ENCODE measurements around the gene EBF4.

The EBF4 gene

DNA sequence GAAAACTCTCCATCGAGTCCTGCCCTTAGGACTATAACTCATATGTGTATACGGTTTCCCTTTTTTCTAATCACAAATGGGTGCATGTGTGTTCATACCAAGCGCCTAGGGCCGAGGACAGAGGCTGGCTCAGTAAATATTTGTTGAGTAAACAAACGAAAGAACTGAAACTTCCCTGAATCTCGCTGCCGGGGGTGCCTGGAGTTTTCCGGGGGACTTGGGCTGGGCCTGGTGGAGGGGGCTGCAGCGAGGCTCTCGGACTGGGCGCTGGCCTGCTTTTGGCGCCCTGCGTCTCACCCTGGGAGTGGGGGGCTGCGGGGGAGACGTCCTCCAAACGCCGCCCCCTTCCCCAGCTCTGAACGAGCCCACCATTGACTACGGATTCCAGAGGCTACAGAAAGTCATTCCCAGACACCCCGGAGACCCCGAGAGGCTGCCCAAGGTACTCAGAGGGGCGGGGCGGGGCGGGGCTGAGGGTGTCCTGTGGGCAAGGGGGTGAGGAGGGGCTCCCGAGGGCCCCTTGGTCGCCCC, 58.8 kb downstream of the EBF4 start:
- DNase-seq (ENCODE audit: low spot score): no peak
- TF ChIP-seq, protein P1, sequence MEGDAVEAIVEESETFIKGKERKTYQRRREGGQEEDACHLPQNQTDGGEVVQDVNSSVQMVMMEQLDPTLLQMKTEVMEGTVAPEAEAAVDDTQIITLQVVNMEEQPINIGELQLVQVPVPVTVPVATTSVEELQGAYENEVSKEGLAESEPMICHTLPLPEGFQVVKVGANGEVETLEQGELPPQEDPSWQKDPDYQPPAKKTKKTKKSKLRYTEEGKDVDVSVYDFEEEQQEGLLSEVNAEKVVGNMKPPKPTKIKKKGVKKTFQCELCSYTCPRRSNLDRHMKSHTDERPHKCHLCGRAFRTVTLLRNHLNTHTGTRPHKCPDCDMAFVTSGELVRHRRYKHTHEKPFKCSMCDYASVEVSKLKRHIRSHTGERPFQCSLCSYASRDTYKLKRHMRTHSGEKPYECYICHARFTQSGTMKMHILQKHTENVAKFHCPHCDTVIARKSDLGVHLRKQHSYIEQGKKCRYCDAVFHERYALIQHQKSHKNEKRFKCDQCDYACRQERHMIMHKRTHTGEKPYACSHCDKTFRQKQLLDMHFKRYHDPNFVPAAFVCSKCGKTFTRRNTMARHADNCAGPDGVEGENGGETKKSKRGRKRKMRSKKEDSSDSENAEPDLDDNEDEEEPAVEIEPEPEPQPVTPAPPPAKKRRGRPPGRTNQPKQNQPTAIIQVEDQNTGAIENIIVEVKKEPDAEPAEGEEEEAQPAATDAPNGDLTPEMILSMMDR (IDR thresholded peaks at IDR 0.05; ENCODE audit: borderline replicate concordance, control extremely low read depth, extremely low read depth, insufficient read depth, missing control alignments): no peak
- in situ Hi-C loops (cut with MboI; ENCODE audit: low sequenced_read_pairs, unreplicated experiment): no loop called here

DNA sequence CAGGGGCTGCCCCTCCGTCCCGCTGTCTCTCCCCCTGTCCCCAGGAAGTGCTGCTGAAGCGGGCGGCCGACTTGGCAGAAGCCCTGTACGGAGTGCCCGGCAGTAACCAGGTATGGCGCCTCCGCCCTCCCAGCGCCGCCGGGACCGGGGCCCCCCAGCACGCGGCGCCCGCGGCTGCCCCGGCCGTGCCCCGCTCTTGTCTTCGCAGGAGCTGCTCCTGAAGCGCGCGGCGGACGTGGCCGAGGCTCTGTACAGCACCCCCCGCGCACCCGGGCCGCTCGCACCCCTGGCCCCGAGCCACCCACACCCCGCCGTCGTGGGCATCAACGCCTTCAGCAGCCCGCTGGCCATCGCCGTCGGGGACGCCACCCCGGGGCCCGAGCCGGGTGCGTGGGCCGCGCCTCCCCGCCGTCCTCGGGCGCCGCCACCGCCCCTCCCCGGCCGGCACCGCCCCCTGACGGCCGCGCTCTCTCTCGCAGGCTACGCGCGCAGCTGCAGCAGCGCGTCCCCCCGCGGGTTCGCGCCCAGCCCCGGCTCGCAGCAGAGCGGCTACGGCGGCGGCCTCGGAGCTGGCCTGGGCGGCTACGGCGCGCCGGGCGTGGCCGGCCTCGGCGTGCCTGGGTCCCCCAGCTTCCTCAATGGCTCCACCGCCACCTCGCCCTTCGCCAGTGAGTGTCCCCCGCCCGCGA, 59.4 kb downstream of the EBF4 start:
- TF ChIP-seq, protein P1 (IDR thresholded peaks at IDR 0.05; ENCODE audit: borderline replicate concordance, control extremely low read depth, extremely low read depth, insufficient read depth, missing control alignments): peak; percentile 41
- in situ Hi-C loops (cut with MboI; ENCODE audit: low sequenced_read_pairs, unreplicated experiment): no loop called here
- peak; percentile 70 for DNase-seq (ENCODE audit: low spot score)

DNA sequence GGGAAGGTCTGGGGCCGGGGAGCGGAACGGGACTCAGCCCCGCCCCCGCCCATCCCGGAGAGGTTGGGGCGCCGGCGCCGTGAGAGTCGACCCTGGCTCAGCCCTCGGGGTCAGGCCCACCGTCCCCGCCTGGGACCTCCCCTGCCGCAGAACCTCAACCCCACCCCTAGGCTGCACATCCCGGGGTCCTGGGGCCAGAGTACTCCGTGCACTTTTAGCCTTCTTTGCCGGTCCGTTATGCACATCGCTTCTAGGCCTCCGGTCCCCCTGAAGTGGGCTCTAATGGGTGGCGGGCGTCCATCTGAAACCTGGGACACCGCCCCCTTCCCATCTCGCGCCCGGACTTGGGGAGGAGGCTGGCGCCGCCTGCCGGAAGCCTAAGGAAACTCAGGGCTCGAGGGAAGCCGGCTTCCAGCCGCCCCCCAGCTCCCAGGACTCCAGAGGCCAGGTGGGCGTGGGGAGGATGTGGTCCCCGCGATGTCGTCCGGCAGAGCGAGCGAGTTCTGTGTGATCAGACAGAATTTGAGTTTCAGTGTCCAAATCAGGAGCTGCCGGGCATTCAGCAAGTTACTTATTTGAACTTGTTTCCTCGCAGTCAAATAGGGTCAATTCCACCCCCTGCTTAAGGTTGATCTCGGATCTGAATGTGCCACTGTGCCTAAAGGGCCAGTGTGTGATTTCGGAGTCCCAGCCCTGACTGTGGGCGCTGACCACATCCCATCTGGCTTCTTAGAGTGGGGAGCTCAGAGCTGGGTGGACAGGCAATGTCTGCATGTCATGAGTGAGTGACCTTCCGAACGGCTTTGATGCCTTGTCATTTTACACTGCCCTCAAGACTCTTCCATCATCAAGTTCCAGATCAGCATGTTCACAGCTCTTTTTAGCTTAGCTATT, 60.2 kb downstream of the EBF4 start:
- peak; percentile 67 for DNase-seq (ENCODE audit: low spot score)
- TF ChIP-seq, protein P1 (IDR thresholded peaks at IDR 0.05; ENCODE audit: borderline replicate concordance, control extremely low read depth, extremely low read depth, insufficient read depth, missing control alignments): peak; percentile 45
- in situ Hi-C loops (cut with MboI; ENCODE audit: low sequenced_read_pairs, unreplicated experiment): no loop called here

DNA sequence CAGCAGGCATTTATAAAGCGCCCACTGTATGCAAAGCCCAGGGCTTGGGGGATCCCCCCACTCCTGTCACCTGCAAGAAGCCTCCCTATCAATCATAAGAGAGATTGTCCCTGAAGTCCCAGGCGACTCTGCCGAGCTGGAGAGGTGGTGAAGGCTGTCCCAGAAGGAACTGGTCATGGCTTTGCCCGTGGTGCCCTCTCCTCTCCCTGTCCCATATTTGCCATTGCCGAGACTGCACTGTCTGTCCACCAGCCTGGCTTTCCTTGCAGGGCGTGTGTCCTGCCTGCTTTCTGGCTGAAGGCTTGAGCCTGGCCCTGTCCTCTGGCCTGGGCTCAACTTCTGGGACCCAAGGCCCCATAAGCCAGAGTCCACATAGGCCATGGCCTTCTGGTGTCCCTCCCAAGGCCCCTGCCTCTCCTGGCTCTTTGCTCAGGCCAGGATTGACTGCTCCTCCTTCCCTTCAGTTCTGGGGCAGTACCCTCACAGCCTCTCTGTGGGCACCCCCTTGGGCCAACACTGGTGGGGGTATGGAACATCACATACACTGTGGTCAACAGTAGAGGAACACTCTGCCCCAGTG, 61.0 kb downstream of the EBF4 start:
- TF ChIP-seq, protein P1 (IDR thresholded peaks at IDR 0.05; ENCODE audit: borderline replicate concordance, control extremely low read depth, extremely low read depth, insufficient read depth, missing control alignments): no peak
- in situ Hi-C loops (cut with MboI; ENCODE audit: low sequenced_read_pairs, unreplicated experiment): no loop called here
- DNase-seq (ENCODE audit: low spot score): no peak

DNA sequence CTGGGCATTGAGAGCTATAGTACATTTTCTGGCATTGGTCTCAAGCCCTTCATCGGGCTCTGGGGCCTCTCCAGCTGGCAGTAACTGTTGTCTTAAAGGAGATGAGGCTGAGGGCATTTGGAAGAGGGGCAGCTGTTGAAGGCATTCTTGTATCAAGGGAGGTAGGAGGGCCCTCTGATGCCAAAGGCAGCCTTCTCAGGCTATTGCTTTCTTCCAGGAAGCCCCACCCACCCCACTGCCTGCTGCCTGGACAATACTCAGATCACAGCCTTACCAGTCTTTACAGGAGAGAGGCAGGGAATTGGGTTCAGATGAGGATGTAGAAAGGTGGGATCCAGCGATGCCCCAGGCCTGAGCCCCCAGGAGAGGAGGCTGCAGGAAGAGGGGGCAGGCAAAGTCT, 61.8 kb downstream of the EBF4 start:
- in situ Hi-C loops (cut with MboI; ENCODE audit: low sequenced_read_pairs, unreplicated experiment): no loop called here
- TF ChIP-seq, protein P1 (IDR thresholded peaks at IDR 0.05; ENCODE audit: borderline replicate concordance, control extremely low read depth, extremely low read depth, insufficient read depth, missing control alignments): no peak
- no peak for DNase-seq (ENCODE audit: low spot score)

DNA sequence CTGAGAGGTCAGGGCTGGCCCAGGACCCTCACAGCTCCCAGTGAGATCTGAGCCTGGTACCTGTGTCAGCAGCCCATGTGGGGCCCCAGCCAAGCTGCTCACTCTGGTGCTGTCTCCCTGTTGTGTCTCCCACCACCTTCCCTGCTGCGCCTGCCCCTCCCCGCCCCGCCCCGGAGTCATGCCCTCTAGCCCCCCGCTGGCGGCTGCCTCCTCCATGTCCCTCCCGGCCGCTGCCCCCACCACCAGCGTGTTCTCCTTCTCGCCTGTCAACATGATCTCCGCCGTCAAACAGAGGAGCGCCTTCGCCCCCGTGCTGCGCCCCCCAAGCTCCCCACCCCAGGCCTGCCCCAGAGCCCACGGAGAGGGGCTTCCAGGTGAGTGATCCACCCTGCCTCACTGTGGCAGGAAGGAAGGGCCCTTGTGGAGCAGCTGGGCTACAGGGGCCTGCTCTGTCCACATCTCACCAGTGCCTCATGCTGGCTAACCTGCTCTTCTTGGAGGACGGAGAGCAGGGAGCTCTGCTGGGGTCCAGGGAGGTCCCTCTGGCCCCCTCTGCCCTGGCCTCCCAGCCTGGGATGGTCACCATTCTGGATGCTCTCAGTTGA, 63.0 kb downstream of the EBF4 start:
- TF ChIP-seq, protein P1 (IDR thresholded peaks at IDR 0.05; ENCODE audit: borderline replicate concordance, control extremely low read depth, extremely low read depth, insufficient read depth, missing control alignments): no peak
- DNase-seq (ENCODE audit: low spot score): no peak
- in situ Hi-C loops (cut with MboI; ENCODE audit: low sequenced_read_pairs, unreplicated experiment): no loop called here
